Right lobe of liver (tissue), 4 donors: ENCODE measurements around the gene BMP7.

Source experiments
- POLR2A ChIP-seq: fragments of 450-650 bp; IDR thresholded peaks from one replicate; pipeline ENCODE4 v1.6.1; 2017; ENCODE audit warnings: antibody characterized with exemption, mild to moderate bottlenecking
- TF ChIP-seq, protein P1 (sequence below), 4 donors: fragments of 200-600 bp in 3 of 4; fragments of 450-650 bp in 1 of 4; IDR thresholded peaks; one replicate each; pipeline versions ENCODE4 v1.5.1 to v1.8.0; 2016 to 2022; ENCODE audit warnings: antibody characterized with exemption in 4 of 4, mild to moderate bottlenecking in 2 of 4
- donor health status: DM: no; HTN: no; CAD: no.
- donor health status: DM: no; HTN: no; CAD: no.
- donor health status: DM: no; HTN: yes; CAD: no.

DNA sequence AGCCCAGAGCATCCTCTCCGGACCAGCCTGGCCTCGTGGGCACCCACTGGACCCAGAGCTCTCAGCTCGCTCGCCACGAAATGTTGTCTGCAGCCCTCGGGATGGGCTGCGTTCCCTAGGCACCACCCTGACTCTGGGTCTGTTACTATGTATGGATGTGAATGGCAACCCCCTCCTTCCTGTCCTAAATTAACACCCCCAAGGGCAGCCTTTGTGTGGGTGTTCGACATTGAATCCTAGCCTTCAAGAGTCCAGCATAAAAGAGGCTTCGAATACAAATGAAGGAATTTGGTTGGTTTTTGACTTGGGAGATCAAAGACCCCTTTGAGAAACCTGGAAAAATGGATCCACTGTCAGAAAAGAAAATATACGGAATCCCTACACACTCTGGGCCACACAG lies 86.1 kb downstream of the BMP7 start:
- TF ChIP-seq, protein P1, sequence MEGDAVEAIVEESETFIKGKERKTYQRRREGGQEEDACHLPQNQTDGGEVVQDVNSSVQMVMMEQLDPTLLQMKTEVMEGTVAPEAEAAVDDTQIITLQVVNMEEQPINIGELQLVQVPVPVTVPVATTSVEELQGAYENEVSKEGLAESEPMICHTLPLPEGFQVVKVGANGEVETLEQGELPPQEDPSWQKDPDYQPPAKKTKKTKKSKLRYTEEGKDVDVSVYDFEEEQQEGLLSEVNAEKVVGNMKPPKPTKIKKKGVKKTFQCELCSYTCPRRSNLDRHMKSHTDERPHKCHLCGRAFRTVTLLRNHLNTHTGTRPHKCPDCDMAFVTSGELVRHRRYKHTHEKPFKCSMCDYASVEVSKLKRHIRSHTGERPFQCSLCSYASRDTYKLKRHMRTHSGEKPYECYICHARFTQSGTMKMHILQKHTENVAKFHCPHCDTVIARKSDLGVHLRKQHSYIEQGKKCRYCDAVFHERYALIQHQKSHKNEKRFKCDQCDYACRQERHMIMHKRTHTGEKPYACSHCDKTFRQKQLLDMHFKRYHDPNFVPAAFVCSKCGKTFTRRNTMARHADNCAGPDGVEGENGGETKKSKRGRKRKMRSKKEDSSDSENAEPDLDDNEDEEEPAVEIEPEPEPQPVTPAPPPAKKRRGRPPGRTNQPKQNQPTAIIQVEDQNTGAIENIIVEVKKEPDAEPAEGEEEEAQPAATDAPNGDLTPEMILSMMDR (IDR thresholded peaks at IDR 0.05) = no peak
- TF ChIP-seq POLR2A = no peak
